Sigmoid colon (tissue), 4 donors: ENCODE measurements around the gene SIRT5.

ENCODE experiments used
- POLR2A ChIP-seq, 2 donors: fragments of 450-650 bp; IDR thresholded peaks; one replicate each; pipeline ENCODE4 v1.6.1; 2016; ENCODE audit warnings: antibody characterized with exemption in 2 of 2, mild to moderate bottlenecking in 2 of 2, moderate library complexity in 2 of 2
- POLR2AphosphoS5 ChIP-seq, 4 donors: sonication (generic); formaldehyde crosslinking; IDR thresholded peaks; one replicate each; pipeline ENCODE4 v1.6.1; 2017; ENCODE audit warnings: antibody characterized with exemption in 4 of 4
- TF ChIP-seq, protein P1 (sequence below), 4 experiments: fragments of 450-650 bp in 3 of 4; fragments of 200-600 bp in 1 of 4; IDR thresholded peaks; one replicate each; pipeline ENCODE4 v1.5.1; 2016 to 2019; ENCODE audit warnings: antibody characterized with exemption in 4 of 4, mild to moderate bottlenecking in 3 of 4, moderate library complexity in 2 of 4

DNA sequence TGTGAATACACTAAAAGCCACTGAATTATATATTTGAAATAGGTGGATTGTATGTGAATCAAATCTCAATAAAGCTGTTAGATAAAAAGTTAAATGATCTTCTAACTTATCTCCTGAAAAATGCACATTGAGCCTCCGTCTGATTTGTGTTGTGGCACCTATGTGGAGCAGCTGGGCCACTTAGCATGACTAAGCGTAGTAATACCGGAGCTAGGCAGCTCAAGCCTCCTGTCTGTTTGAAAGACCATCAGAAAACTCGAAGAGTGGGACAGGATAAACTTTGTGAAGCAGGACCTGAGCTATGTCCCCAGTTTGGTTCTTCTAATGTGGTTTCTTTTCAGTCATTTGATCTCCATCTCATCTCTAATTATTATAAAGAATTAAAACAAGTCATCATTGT is 29.7 kb downstream of the SIRT5 start:
- TF ChIP-seq, protein P1, sequence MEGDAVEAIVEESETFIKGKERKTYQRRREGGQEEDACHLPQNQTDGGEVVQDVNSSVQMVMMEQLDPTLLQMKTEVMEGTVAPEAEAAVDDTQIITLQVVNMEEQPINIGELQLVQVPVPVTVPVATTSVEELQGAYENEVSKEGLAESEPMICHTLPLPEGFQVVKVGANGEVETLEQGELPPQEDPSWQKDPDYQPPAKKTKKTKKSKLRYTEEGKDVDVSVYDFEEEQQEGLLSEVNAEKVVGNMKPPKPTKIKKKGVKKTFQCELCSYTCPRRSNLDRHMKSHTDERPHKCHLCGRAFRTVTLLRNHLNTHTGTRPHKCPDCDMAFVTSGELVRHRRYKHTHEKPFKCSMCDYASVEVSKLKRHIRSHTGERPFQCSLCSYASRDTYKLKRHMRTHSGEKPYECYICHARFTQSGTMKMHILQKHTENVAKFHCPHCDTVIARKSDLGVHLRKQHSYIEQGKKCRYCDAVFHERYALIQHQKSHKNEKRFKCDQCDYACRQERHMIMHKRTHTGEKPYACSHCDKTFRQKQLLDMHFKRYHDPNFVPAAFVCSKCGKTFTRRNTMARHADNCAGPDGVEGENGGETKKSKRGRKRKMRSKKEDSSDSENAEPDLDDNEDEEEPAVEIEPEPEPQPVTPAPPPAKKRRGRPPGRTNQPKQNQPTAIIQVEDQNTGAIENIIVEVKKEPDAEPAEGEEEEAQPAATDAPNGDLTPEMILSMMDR (IDR thresholded peaks at IDR 0.05), result no peak
- TF ChIP-seq POLR2A (IDR thresholded peaks at IDR 0.05), result no peak
- no peak for TF ChIP-seq POLR2AphosphoS5 (IDR thresholded peaks at IDR 0.05)
